TTC549 (cell line): Measurements from ENCODE around the gene ZDHHC13.

Experiments
- FAIRE-seq: peaks from 2 replicates; lab custom pipeline; 2012; peaks lifted over from hg19 to GRCh38; lab: Jason Lieb, UNC

Gene ZDHHC13

GRCh38 chr11:19116971-19117759 is at the start of gene ZDHHC13:
Gene ZDHHC13, plus strand, starts transcription at chr11:19117168. Its CDS starts 82 bp downstream, at chr11:19117250.
- FAIRE-seq = no peak

- FAIRE-seq = no peak
These were observed 45.7 kb upstream of the ZDHHC13 start for GRCh38 chr11:19071255-19071654.

- FAIRE-seq = no peak
These were observed 44.5 kb upstream of the ZDHHC13 start for GRCh38 chr11:19072464-19072863.

- no peak for FAIRE-seq
These were observed 43.2 kb upstream of the ZDHHC13 start for GRCh38 chr11:19073454-19074415.

GRCh38 chr11:19075636-19076035 is 41.3 kb upstream of the ZDHHC13 start:
- no peak for FAIRE-seq

- FAIRE-seq = no peak
These were observed 40.0 kb upstream of the ZDHHC13 start for GRCh38 chr11:19076744-19077589.

GRCh38 chr11:19077965-19078364 is 39.0 kb upstream of the ZDHHC13 start:
- FAIRE-seq = no peak

- FAIRE-seq = no peak
These were observed 37.1 kb upstream of the ZDHHC13 start for GRCh38 chr11:19079643-19080440.

GRCh38 chr11:19080579-19080993 is 36.4 kb upstream of the ZDHHC13 start:
- no peak for FAIRE-seq

- no peak for FAIRE-seq
These were observed 33.8 kb upstream of the ZDHHC13 start for GRCh38 chr11:19083166-19083565.

GRCh38 chr11:19084661-19085315 is 32.2 kb upstream of the ZDHHC13 start:
- no peak for FAIRE-seq

GRCh38 chr11:19087658-19088057 is 29.3 kb upstream of the ZDHHC13 start:
- FAIRE-seq = no peak

- FAIRE-seq = no peak
These were observed 28.2 kb upstream of the ZDHHC13 start for GRCh38 chr11:19088791-19089190.

GRCh38 chr11:19089421-19089820 is 27.5 kb upstream of the ZDHHC13 start:
- FAIRE-seq = no peak

GRCh38 chr11:19091366-19091765 is 25.6 kb upstream of the ZDHHC13 start:
- FAIRE-seq = no peak

GRCh38 chr11:19092342-19092741 is 24.6 kb upstream of the ZDHHC13 start:
- FAIRE-seq = no peak

- FAIRE-seq = no peak
These were observed 24.1 kb upstream of the ZDHHC13 start for GRCh38 chr11:19092850-19093249.

GRCh38 chr11:19093976-19094375 is 23.0 kb upstream of the ZDHHC13 start:
- no peak for FAIRE-seq

GRCh38 chr11:19094859-19095258 is 22.1 kb upstream of the ZDHHC13 start:
- no peak for FAIRE-seq

- FAIRE-seq = no peak
These were observed 17.9 kb upstream of the ZDHHC13 start for GRCh38 chr11:19099093-19099492.

- no peak for FAIRE-seq
These were observed 16.1 kb upstream of the ZDHHC13 start for GRCh38 chr11:19100885-19101284.
